Heart left ventricle (tissue), 16 donors: ENCODE measurements around the gene SUPT20H. TPM values are rescaled to one million over a fixed set of nuclear protein-coding genes. Genes with fewer than 3 reads are reported as not detected.

Source experiments
- ATAC-seq, 4 donors: fragments of 200-7000 bp; cut with Tn5 transposase; one replicate each; pipeline ENCODE4 v1.9.1; 2020 to 2022; ENCODE audit warnings: moderate library complexity in 4 of 4, mild to moderate bottlenecking in 3 of 4, moderate number of reproducible peaks in 1 of 4
- DNase-seq, 5 donors: peaks; one replicate each; pipeline ENCODE4 v3.0.0-alpha.2; 2020
- H3K27ac ChIP-seq, 12 donors: fragments of 200-600 bp; sonication (generic) in 4 of 12; one replicate each; pipeline versions ENCODE4 v1.5.0 to v1.8.0; 2016 to 2022; ENCODE audit warnings: mild to moderate bottlenecking in 2 of 12
- H3K27me3 ChIP-seq, 9 donors: fragments of 200-600 bp; sonication (generic) in 2 of 9; one replicate each; pipeline versions ENCODE4 v1.5.1 to v1.8.0; 2016 to 2022; ENCODE audit warnings: mild to moderate bottlenecking in 3 of 9
- H3K36me3 ChIP-seq, 9 donors: fragments of 200-600 bp; sonication (generic) in 2 of 9; one replicate each; pipeline versions ENCODE4 v1.5.0 to v1.8.0; 2018 to 2022; ENCODE audit warnings: mild to moderate bottlenecking in 2 of 9
- H3K4me1 ChIP-seq, 12 donors: fragments of 200-600 bp; sonication (generic) in 4 of 12; one replicate each; pipeline versions ENCODE4 v1.5.0 to v1.8.0; 2016 to 2022; ENCODE audit warnings: mild to moderate bottlenecking in 3 of 12
- H3K4me3 ChIP-seq, 12 donors: fragments of 200-600 bp; sonication (generic) in 4 of 12; one replicate each; pipeline versions ENCODE4 v1.5.0 to v1.8.0; 2017 to 2022; ENCODE audit warnings: mild to moderate bottlenecking in 9 of 12, moderate library complexity in 4 of 12
- H3K9me3 ChIP-seq, 12 donors: fragments of 200-600 bp; sonication (generic) in 4 of 12; one replicate each; pipeline versions ENCODE4 v1.5.0 to v1.8.0; 2016 to 2022; ENCODE audit warnings: mild to moderate bottlenecking in 1 of 12
- POLR2A ChIP-seq, 2 donors: fragments of 450-650 bp; IDR thresholded peaks; one replicate each; pipeline ENCODE4 v1.6.1; 2017; ENCODE audit warnings: antibody characterized with exemption in 2 of 2, mild to moderate bottlenecking in 2 of 2, moderate library complexity in 2 of 2
- WGBS, 4 donors: extraction: QIAGEN DNeasy Blood & Tissue Kit in 2 of 4; methylation state at CpG; one replicate each; pipeline versions ENCODE4 v1.1.5 to v1.1.7; 2013 to 2018; 5-methylcytosine and 5-hydroxymethylcytosine counted together
- intact Hi-C, 10 donors: fragments of 100-400 bp; cut with DNase I; formaldehyde crosslinking; loops; one replicate each; pipeline versions ENCODE4 v1.11.1 to v1.14.2; 2022
- polyA plus RNA-seq, 2 donors: library from polyadenylated mRNA; stranded (reverse); fragments of 200-250 nt; gene quantifications; one replicate each; pipeline ENCODE4 v1.2.3, GENCODE V29; 2013
- total RNA-seq, 9 donors: library from RNA; depleted of rRNA in 2 of 9; stranded (reverse); fragments of >200 nt in 2 of 9; fragmentation: NEBNext Ultra II Directional in 3 of 9; extraction: Animal tissue kit (Norgen Biotek cat#: 25700) in 3 of 9; gene quantifications; one replicate each; pipeline versions ENCODE4 v1.1.0 to v1.2.4, GENCODE V29; 2016 to 2023
- TF ChIP-seq, protein P1 (sequence below), 12 donors: fragments of 200-600 bp; sonication (generic) in 4 of 12; IDR thresholded peaks; one replicate each; pipeline versions ENCODE4 v1.5.0 to v1.8.0; 2018 to 2022; ENCODE audit warnings: antibody characterized with exemption in 12 of 12, mild to moderate bottlenecking in 5 of 12
- donor health status: ischemic (EF 13 %, LVEDD 7.1; RV severe dilation, severe dysfunction).
- donor health status: healthy with polysubstance abuse.
- donor health status: DM: no; HTN: yes; CAD: no.
- donor health status: DM: no; HTN: no; CAD: no.
- donor health status: ischemic (EF 25% LVEDD 6.9; RV normal size, moderate dysfunction).
- donor health status: ischemic (EF 25% LVEDD 5.7; RV mildly dilated, moderate dysfunction).
- donor health status: healthy.
- donor health status: DM: yes; HTN: yes; CAD: no.
- donor health status: ischemic (EF 35%, LVEDD 5.7; RV mildly dilated, moderate dysfunction).
- donor health status: nonischemic (EF 11% LVEDD 7.7; RV severe dilation, severe dysfunction).
- donor health status: DM: yes; HTN: yes; CAD: no.
- donor health status: PGD.
- donor health status: ischemic (EF 29% LVEDD 5.4; RV normal size, mild dysfunction).
- donor health status: nonischemic (EF 23%, LVEDD 6.1; RV moderate dilation, normal function).

Gene SUPT20H
- total and polyA plus RNA-seq, 11 donors: 18.0 to 32.8 (median 25.6) TPM

DNA sequence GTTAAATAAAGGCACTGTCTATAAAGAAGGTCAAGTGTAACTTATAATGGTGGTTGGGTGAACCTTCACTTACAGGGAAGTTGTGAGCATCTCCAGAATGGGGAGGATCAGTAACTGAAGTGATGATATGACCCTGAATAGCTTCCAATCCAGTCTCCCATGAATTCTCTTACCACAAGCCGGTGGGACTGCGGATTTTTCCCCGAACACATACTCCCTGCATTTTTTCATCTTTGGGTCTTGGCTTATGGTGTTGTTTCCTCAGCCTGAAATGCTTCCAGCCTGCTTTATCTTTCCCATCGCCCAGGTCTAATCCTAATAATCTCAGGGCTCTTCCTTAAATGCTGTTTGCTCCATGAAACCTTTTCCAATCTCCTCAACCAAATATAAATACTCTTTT, 48.0 kb upstream of the SUPT20H start:
- ATAC-seq (no peak), DNase-seq (no peak)
- no peaks in the 10 kb centered on the region for H3K9me3 ChIP-seq
- WGBS, 4 donors: 68 to 80% (median 70%) methylated on average over 4 of the region's 4 CpGs
- no peaks in the 10 kb centered on the region for H3K36me3 ChIP-seq
- no peak overlapping the region for H3K27ac ChIP-seq
- H3K4me3 ChIP-seq: no peak overlapping the region
- H3K27me3 ChIP-seq: no peaks in the 10 kb centered on the region
- peaks cover 0 to 7% (median 0%) of the 10 kb centered on the region in 12 donors for H3K4me1 ChIP-seq
- TF ChIP-seq POLR2A (IDR thresholded peaks at IDR 0.05): no peak
- TF ChIP-seq, protein P1, sequence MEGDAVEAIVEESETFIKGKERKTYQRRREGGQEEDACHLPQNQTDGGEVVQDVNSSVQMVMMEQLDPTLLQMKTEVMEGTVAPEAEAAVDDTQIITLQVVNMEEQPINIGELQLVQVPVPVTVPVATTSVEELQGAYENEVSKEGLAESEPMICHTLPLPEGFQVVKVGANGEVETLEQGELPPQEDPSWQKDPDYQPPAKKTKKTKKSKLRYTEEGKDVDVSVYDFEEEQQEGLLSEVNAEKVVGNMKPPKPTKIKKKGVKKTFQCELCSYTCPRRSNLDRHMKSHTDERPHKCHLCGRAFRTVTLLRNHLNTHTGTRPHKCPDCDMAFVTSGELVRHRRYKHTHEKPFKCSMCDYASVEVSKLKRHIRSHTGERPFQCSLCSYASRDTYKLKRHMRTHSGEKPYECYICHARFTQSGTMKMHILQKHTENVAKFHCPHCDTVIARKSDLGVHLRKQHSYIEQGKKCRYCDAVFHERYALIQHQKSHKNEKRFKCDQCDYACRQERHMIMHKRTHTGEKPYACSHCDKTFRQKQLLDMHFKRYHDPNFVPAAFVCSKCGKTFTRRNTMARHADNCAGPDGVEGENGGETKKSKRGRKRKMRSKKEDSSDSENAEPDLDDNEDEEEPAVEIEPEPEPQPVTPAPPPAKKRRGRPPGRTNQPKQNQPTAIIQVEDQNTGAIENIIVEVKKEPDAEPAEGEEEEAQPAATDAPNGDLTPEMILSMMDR (IDR thresholded peaks at IDR 0.05): no peak
- intact Hi-C loops: loop anchor here in 3 of 10 donors (2.0 to 10.0 kb wide), 3 partner anchors 187 to 497 kb away; no protein-coding TSS in a partner anchor

DNA sequence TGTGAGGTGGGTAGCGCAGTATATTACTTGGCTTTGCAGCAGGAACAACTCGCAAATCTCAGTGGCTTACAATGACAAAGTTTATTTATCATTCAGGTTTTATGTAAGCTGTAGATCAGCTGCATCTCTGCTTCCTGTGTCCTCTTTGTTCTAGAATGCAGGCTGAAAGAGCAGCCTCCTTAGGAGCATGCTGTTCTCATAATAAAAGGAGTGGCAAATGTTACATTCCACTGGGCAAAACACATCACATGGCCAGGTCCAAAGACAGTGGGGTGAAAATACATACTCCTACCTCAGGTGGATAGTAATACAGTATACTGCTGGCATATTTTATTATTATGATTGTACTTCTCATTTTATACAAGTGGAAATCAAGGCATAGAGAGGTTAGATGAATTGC, 47.2 kb upstream of the SUPT20H start:
- no peak for DNase-seq
- no peaks in the 10 kb centered on the region for H3K36me3 ChIP-seq
- no peaks in the 10 kb centered on the region for H3K27me3 ChIP-seq
- no peak overlapping the region for H3K27ac ChIP-seq
- ATAC-seq: no peak
- peaks cover 0 to 7% (median 0%) of the 10 kb centered on the region in 12 donors for H3K4me1 ChIP-seq
- H3K9me3 ChIP-seq: no peaks in the 10 kb centered on the region
- 84 to 90% (median 89%) methylated on average over 2 of the region's 2 CpGs for WGBS, 4 donors
- H3K4me3 ChIP-seq: no peak overlapping the region
- intact Hi-C loops: loop anchor here in 3 of 10 donors (2.0 to 10.0 kb wide), 3 partner anchors 188 to 498 kb away; no protein-coding TSS in a partner anchor
- TF ChIP-seq, protein P1 (IDR thresholded peaks at IDR 0.05): no peak
- TF ChIP-seq POLR2A (IDR thresholded peaks at IDR 0.05): no peak

DNA sequence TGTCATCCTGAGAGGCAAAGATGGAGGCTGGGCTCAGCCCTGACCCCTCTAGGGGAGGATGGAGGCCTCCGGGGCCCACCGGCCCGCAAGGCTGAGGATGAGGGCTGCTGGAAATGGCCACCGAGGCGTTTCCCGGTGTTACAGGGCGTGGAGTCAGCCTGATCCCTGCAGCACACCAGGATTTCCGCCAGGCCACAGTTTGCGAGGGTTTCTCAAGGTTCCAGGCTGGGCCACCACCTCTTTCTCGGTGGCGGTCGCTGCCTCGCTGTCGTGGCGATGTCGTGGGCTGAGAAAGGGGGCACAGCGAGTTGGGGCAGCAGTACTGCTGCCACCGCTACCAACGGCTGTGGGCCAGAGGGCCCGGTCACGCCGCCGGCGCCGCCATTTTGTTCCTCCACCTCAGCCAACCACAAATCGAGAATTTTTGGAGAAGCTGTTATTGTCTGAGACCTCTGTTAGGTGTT, 45.8 kb upstream of the SUPT20H start, which contains the start of gene CSNK1A1L:
CSNK1A1L (minus strand) TSS at position 414 of the 464 bp plus-strand sequence; CDS start at position 6, 408 bp downstream.
- TF ChIP-seq, protein P1 (IDR thresholded peaks at IDR 0.05): no peak
- no peak for TF ChIP-seq POLR2A (IDR thresholded peaks at IDR 0.05)
- no peak for ATAC-seq
- Histone ChIP-seq H3K27ac (no peak within 1 kb of the TSS), H3K4me1 (peaks cover 0 to 7% (median 0%) of the 10 kb centered on the region in 12 donors), H3K36me3 (no peaks in the 10 kb centered on the region), H3K4me3 (no peak within 1 kb of the TSS), H3K27me3 (no peaks in the 10 kb centered on the region), H3K9me3 (no peaks in the 10 kb centered on the region)
- WGBS, 4 donors: 93 to 95% (median 94%) methylated on average over 25 to 26 of the region's 26 CpGs
- DNase-seq: no peak
- intact Hi-C loops: loop anchor here in 1 of 10 donors (10.0 kb wide), 1 partner anchor 190 kb away; no protein-coding TSS in a partner anchor

DNA sequence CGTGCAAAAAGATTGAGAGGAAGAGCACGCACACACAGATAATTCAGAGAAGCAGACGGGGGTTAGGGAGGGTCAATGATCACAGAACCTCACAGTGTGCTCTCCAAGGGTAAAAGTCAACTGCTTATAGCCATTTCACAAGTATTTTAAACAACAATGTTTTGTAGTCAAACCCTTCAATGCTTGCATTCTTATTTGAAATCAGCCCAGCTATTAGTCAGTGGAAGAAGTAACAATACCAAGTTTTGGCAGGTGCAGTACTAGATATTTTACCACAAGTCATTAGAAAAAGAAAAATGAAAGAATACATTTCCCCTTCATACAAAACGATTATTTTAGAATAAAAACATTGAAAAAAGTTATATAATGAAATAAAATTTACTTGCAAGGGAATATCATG, 43.4 kb upstream of the SUPT20H start:
- ATAC-seq (no peak), DNase-seq (no peak)
- no peaks in the 10 kb centered on the region for H3K27me3 ChIP-seq
- 65 to 78% (median 66%) methylated on average over 4 of the region's 4 CpGs for WGBS, 4 donors
- intact Hi-C loops: loop anchor here in 1 of 10 donors (10.0 kb wide), 1 partner anchor 192 kb away; no protein-coding TSS in a partner anchor
- H3K4me3 ChIP-seq: no peak overlapping the region
- TF ChIP-seq, protein P1 (IDR thresholded peaks at IDR 0.05): no peak
- no peak for TF ChIP-seq POLR2A (IDR thresholded peaks at IDR 0.05)
- no peaks in the 10 kb centered on the region for H3K4me1 ChIP-seq
- H3K36me3 ChIP-seq: no peaks in the 10 kb centered on the region
- H3K9me3 ChIP-seq: no peaks in the 10 kb centered on the region
- no peak overlapping the region for H3K27ac ChIP-seq
